Measurements from ENCODE around the gene C12orf60. TPM values are rescaled to one million over a fixed set of nuclear protein-coding genes. Genes with fewer than 3 reads are reported as not detected.

Gene C12orf60
- total RNA-seq, 4 donors from 2014 or later = 0.33 to 2.5 (median 0.73) TPM

- H3K27me3 ChIP-seq = no peaks in the 10 kb centered on the region
- no peak for DNase-seq
- peaks cover 0 to 14% of the 10 kb centered on the region in 2 donors for H3K4me1 ChIP-seq
- H3K9me3 ChIP-seq = no peaks in the 10 kb centered on the region
- TF ChIP-seq POLR2A (IDR thresholded peaks at IDR 0.05) = no peak
- no peak for TF ChIP-seq CTCF (IDR thresholded peaks at IDR 0.05)
- 12 to 29% methylated on average over 9 to 16 of the region's 16 CpGs for WGBS, 2 donors
- no peaks in the 10 kb centered on the region for H3K36me3 ChIP-seq
- intact Hi-C loops (cut with DNase I) = no loop called here
- peak overlapping the region; percentile 40 to 95 (median 94) for H3K27ac ChIP-seq
- H3K4me3 ChIP-seq (replicated peaks in 1 of 3) = peak overlapping the region in 2 of 3 donors; percentile 9 to 45
Measured at GRCh38 chr12:14773685-14774073, 29.8 kb upstream of the C12orf60 start.

- 2 to 3% methylated on average over 21 to 45 of the region's 67 CpGs for WGBS, 2 donors
- intact Hi-C loops (cut with DNase I) = no loop called here
Measured at GRCh38 chr12:14774074-14774905, 29.2 kb upstream of the C12orf60 start.

GRCh38 chr12:14774906-14775635, 28.4 kb upstream of the C12orf60 start:
- peak overlapping the region; percentile 90 to 95 (median 94) for H3K27ac ChIP-seq
- H3K4me3 ChIP-seq (replicated peaks in 1 of 3) = peak overlapping the region; percentile 45 to 88 (median 69)
- 3 to 4% methylated on average over 31 to 33 of the region's 34 CpGs for WGBS, 2 donors
- peaks cover 0 to 14% of the 10 kb centered on the region in 2 donors for H3K4me1 ChIP-seq
- H3K27me3 ChIP-seq = no peaks in the 10 kb centered on the region
- no peaks in the 10 kb centered on the region for H3K36me3 ChIP-seq
- H3K9me3 ChIP-seq = no peaks in the 10 kb centered on the region
- intact Hi-C loops (cut with DNase I) = no loop called here
- TF ChIP-seq POLR2A (IDR thresholded peaks at IDR 0.05) (peak in 1 of 2 donors; percentile 17), CTCF (IDR thresholded peaks at IDR 0.05) (no peak)
- DNase-seq = peak; percentile 50 to 51

More at GRCh38 chr12:14774074-14774905, 29.2 kb upstream of the C12orf60 start:
- H3K36me3 ChIP-seq = no peaks in the 10 kb centered on the region
- peak overlapping the region; percentile 90 to 95 (median 94) for H3K27ac ChIP-seq
- H3K4me3 ChIP-seq (replicated peaks in 1 of 3) = peak overlapping the region; percentile 45 to 88 (median 69)
- H3K4me1 ChIP-seq = peaks cover 0 to 14% of the 10 kb centered on the region in 2 donors
- H3K9me3 ChIP-seq = no peaks in the 10 kb centered on the region
- peak; percentile 83 to 97 for TF ChIP-seq POLR2A (IDR thresholded peaks at IDR 0.05)
- peak in 1 of 6 experiments; percentile 10 for TF ChIP-seq CTCF (IDR thresholded peaks at IDR 0.05)
- no peaks in the 10 kb centered on the region for H3K27me3 ChIP-seq
- peak; percentile 97 for DNase-seq

- Histone ChIP-seq H3K36me3 (no peaks in the 10 kb centered on the region), H3K4me3 (replicated peaks in 1 of 3) (peak overlapping the region in 1 of 3 donors; percentile 45), H3K9me3 (no peaks in the 10 kb centered on the region), H3K27me3 (no peaks in the 10 kb centered on the region), H3K4me1 (peaks cover 0 to 14% of the 10 kb centered on the region in 2 donors), H3K27ac (peak overlapping the region; percentile 90 to 95 (median 94))
- TF ChIP-seq CTCF (IDR thresholded peaks at IDR 0.05) = no peak
- TF ChIP-seq POLR2A (IDR thresholded peaks at IDR 0.05) = no peak
- DNase-seq = no peak
- intact Hi-C loops (cut with DNase I) = no loop called here
- 41 to 45% methylated on average over 1 of the region's 1 CpG for WGBS, 2 donors
Measured at GRCh38 chr12:14775636-14775980, 27.9 kb upstream of the C12orf60 start.

Data from thyroid gland (tissue), 4 donors.